ENCODE data around the gene NLGN4Y. TPM values are rescaled to one million over a fixed set of nuclear protein-coding genes. Genes with fewer than 3 reads are reported as not detected.

Gene NLGN4Y
- total and polyA plus RNA-seq, 10 donors, result 0.35 to 11.1 (median 1.8) TPM; not detected in 6

- TF ChIP-seq POLR2A (IDR thresholded peaks at IDR 0.05) (no peak), CTCF (IDR thresholded peaks at IDR 0.05 in 8 of 11, conservative IDR thresholded peaks at IDR 0.05 in 3 of 11) (no peak), POLR2AphosphoS5 (IDR thresholded peaks at IDR 0.05) (no peak)
- intact Hi-C loops (cut with DNase I; ENCODE audit: low total_unique reads), result no loop called here
Measured at GRCh38 chrY:14708158-14708557, 183.8 kb downstream of the NLGN4Y start.

DNA sequence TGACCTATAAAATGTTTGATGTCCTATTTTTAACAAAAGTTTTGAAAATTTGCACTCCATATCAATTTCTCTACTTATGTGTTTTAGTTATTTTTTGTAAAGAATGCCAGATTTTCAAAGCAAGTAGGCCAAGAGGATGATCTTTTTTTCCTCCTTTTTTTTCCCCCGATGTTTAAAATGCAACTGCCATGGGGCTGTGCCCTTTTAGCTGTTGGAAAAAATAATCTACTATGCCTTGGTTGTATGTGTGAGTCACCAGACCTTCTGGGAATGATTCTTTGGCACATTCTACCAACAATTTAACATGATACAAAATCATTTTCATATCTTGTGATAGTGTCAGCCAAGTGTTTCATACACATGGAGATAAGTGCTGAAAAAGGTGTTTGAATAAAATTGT lies 217.3 kb downstream of the NLGN4Y start:
- no peak for DNase-seq
- intact Hi-C loops (cut with DNase I; ENCODE audit: low total_unique reads), result no loop called here
- Histone ChIP-seq H3K27me3 (replicated peaks in 1 of 7) (no peaks in the 10 kb centered on the region), H3K4me3 (no peak overlapping the region), H3K36me3 (no peaks in the 10 kb centered on the region), H3K9me3 (no peaks in the 10 kb centered on the region), H3K27ac (no peak overlapping the region), H3K4me1 (no peaks in the 10 kb centered on the region)
- WGBS, 5 donors, result 62 to 94% (median 89%) methylated on average over 1 of the region's 1 CpG; no CpG with 5 or more reads in 2 of the 5 donors
- no peak for TF ChIP-seq POLR2AphosphoS5 (IDR thresholded peaks at IDR 0.05)
- no peak for TF ChIP-seq POLR2A (IDR thresholded peaks at IDR 0.05)
- TF ChIP-seq CTCF (IDR thresholded peaks at IDR 0.05 in 8 of 11, conservative IDR thresholded peaks at IDR 0.05 in 3 of 11), result no peak

More at GRCh38 chrY:14708158-14708557, 183.8 kb downstream of the NLGN4Y start:
- DNase-seq, result no peak
- Histone ChIP-seq H3K36me3 (no peaks in the 10 kb centered on the region), H3K27me3 (replicated peaks in 1 of 7) (no peaks in the 10 kb centered on the region), H3K27ac (no peak overlapping the region), H3K4me3 (no peak overlapping the region), H3K4me1 (no peaks in the 10 kb centered on the region), H3K9me3 (no peaks in the 10 kb centered on the region)

DNA sequence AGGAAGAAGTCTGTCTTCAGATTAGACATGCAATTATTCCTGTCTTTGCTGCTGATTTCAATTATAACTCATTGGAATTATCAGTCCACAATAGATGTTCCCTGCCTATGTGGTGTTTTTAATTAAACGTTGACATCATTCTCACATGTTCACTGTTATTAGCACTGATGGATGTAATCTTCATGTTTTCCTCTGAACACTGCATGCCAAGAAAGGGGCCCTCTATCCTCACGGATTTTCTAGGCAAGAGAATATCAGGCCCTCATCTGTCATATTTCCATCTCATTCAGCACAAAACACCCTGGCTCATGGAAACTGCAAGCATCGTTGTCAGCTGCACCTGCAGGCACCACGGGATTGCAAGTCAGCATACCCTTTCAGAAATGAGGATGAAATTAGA lies 224.0 kb downstream of the NLGN4Y start:
- WGBS, 5 donors, result 78 to 83% (median 81%) methylated on average over 4 of the region's 4 CpGs; no CpG with 5 or more reads in 2 of the 5 donors
- H3K4me1 ChIP-seq, result no peaks in the 10 kb centered on the region
- no peak for TF ChIP-seq POLR2AphosphoS5 (IDR thresholded peaks at IDR 0.05)
- no peak for TF ChIP-seq CTCF (IDR thresholded peaks at IDR 0.05 in 8 of 11, conservative IDR thresholded peaks at IDR 0.05 in 3 of 11)
- no peak for TF ChIP-seq POLR2A (IDR thresholded peaks at IDR 0.05)
- no peak for DNase-seq
- H3K4me3 ChIP-seq, result no peak overlapping the region
- H3K27me3 ChIP-seq (replicated peaks in 1 of 7), result no peaks in the 10 kb centered on the region
- no peak overlapping the region for H3K27ac ChIP-seq
- no peaks in the 10 kb centered on the region for H3K36me3 ChIP-seq
- H3K9me3 ChIP-seq, result no peaks in the 10 kb centered on the region
- intact Hi-C loops (cut with DNase I; ENCODE audit: low total_unique reads), result no loop called here

DNA sequence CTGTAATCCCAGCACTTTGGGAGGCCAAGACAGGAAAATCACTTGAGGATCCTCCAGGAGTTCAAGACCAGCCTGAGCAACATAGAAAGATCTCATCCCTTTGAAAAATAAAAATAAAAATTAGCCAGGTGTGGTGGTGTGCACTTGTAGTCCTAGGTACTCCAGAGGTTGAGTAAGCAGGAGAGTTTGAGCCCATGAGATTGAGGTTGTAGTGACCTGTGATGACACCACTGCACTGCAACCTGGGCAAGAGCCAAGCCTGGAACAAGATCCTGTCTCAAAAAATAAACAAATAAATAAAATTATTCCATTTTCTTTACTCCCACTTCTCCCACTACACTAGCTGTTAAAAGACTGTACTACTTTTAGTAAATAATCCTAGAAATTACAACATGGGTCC lies 231.2 kb downstream of the NLGN4Y start:
- no peak for DNase-seq
- TF ChIP-seq POLR2AphosphoS5 (IDR thresholded peaks at IDR 0.05) (no peak), CTCF (IDR thresholded peaks at IDR 0.05 in 8 of 11, conservative IDR thresholded peaks at IDR 0.05 in 3 of 11) (no peak), POLR2A (IDR thresholded peaks at IDR 0.05) (no peak)
- Histone ChIP-seq H3K4me3 (no peak overlapping the region), H3K27me3 (replicated peaks in 1 of 7) (no peaks in the 10 kb centered on the region), H3K36me3 (no peaks in the 10 kb centered on the region), H3K9me3 (no peaks in the 10 kb centered on the region), H3K4me1 (no peaks in the 10 kb centered on the region), H3K27ac (no peak overlapping the region)
- intact Hi-C loops (cut with DNase I; ENCODE audit: low total_unique reads), result no loop called here
